C4-2B (cell line): ENCODE measurements around the gene CCDC71.
A peak's percentile ranks its signal among the peaks of the same experiment; 100 is the strongest.

ENCODE experiments used
- H3K27ac ChIP-seq: fragments of 450-650 bp; 2 replicates; pipeline ENCODE4 v1.5.1; 2017
- ZFX ChIP-seq: fragments of 450-650 bp; IDR thresholded peaks from 2 replicates; pipeline ENCODE4 v1.6.1; 2017
- TF ChIP-seq, protein P1 (sequence below): fragments of 450-650 bp; conservative IDR thresholded peaks from 2 replicates; pipeline ENCODE4 v1.5.1; 2017; ENCODE audit warnings: mild to moderate bottlenecking

CCDC71 gene

DNA sequence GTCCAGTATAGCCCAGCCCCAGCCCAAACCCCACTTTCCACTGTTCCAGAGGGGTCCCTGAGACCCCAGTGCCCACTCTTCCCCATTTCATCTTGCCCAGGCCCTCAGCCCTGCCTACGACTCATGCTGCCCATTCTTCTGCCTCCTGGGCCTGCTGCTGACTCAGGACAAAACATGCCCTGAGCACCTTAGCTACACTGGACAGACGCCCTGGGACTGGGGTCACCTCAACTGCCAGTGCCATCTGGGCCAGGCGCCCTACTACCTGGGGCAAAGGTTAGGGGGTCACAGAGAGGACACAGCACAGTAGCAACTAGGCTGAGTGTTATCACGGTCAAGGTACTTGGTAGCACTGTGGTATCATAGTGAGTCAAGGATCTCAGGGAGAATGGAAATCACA, 30.6 kb downstream of the CCDC71 start:
- H3K27ac ChIP-seq = no peak overlapping the region
- TF ChIP-seq ZFX = no peak
- TF ChIP-seq, protein P1, sequence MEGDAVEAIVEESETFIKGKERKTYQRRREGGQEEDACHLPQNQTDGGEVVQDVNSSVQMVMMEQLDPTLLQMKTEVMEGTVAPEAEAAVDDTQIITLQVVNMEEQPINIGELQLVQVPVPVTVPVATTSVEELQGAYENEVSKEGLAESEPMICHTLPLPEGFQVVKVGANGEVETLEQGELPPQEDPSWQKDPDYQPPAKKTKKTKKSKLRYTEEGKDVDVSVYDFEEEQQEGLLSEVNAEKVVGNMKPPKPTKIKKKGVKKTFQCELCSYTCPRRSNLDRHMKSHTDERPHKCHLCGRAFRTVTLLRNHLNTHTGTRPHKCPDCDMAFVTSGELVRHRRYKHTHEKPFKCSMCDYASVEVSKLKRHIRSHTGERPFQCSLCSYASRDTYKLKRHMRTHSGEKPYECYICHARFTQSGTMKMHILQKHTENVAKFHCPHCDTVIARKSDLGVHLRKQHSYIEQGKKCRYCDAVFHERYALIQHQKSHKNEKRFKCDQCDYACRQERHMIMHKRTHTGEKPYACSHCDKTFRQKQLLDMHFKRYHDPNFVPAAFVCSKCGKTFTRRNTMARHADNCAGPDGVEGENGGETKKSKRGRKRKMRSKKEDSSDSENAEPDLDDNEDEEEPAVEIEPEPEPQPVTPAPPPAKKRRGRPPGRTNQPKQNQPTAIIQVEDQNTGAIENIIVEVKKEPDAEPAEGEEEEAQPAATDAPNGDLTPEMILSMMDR = no peak

DNA sequence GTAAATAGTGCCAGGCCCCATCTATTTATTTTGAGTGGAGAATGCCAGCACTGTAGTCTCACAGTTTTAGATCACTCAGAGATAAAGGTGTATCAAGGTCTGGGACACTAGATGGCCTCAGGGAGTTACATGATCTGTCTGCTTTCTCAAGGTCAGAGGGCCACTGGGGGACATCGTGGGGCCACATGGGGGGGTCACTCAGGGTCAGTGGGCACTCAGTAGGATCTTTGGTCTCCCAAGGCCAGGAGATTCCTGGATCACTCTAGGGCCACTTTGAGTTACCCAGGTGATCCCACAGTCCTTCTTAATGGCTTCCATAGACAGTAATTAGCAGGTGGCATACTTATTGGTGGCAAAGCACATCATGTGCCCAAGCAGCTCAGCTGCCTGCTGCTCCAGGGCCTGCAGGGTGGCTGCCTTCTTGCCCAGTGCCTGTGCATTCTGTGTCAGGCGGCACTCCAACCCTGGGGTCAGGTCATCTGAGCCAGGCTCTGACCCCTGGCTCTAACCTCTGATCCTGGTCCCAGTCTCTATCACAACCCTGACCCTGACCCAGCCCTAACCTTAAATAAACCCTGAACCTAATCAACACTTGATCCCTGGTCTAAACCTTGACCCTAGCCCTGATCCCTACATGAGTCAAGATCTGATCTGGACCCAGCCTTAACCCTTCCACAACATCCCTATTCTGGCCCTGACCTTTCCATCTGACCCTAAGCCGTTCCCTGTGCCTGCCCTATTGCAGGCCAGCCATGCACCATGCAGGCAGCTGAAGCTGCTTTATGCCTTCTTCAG, 31.5 kb downstream of the CCDC71 start:
- no peak for TF ChIP-seq ZFX
- TF ChIP-seq, protein P1 = no peak
- H3K27ac ChIP-seq = peak overlapping the region; percentile 8

- H3K27ac ChIP-seq = peak overlapping the region; percentile 53
- no peak for TF ChIP-seq ZFX
- TF ChIP-seq, protein P1 = no peak
Measured at GRCh38 chr3:49133226-49133951, 32.7 kb downstream of the CCDC71 start.

DNA sequence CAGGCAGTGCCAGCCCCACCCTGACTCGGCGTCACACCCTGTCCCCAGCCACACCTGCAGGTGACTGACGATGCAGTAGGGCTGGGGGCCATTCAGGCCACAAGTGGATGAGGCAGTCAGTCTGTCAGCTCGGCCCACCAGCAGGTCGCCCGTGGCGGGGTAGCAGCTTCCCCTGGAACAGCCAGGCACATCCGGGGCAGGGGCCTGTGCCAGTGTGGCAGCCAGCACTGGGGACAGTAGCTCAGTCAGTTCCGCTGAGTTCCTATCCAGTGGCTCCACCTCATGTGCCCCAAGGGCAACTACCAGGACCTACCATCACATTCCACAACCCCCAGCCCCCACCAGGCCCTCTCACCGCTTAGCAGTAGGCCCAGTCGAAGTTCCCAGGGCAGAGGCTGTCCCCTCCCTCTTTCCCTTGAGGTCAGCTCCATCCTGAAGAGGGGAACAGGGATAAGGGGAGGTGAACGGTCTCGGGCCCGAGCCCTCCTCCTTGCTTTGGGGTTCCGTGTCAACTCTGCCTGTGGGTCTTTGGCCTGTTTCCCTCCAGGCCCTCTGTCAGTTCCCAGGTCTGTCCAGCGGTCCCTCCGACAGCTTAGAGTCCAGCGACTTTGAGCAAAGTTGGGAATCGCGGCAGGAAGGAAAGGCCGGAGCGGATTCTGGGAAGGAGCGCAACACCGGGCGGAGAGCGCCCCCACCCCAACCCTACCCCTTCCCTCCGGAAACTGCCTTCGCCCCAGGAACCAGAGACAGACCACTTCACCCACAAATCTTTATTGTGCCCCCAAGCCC, 33.5 kb downstream of the CCDC71 start, which contains the start of gene LAMB2:
Gene LAMB2, minus strand, starts transcription at position 614 of the 789 bp plus-strand sequence. Its CDS starts 183 bp downstream, at position 431.
- H3K27ac ChIP-seq = peak within 1 kb of the TSS; percentile 53
- TF ChIP-seq ZFX = peak; percentile 32; the same call in 1 of the 2 replicates
- TF ChIP-seq, protein P1 = no peak; the same call in 1 of the 2 replicates

DNA sequence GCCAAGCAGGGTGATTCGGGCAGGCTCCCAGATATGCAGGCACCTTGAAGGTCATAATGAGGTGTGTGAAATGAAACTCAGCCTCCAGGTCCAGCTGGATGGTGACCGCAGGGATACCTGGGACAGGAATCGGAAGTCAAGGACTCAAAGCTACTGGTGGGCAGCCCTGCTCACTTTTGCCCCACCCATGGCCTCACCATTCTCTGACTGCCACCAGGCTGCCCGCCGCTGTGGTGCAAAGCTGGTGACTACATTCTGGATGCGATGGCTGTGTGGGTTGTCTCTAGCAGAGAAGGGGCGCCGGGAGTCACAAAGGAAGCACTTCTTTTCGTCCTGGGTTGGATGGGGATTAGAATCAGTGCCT, 34.1 kb downstream of the CCDC71 start:
- peak overlapping the region; percentile 53 for H3K27ac ChIP-seq
- TF ChIP-seq ZFX = no peak
- TF ChIP-seq, protein P1 = no peak

- TF ChIP-seq ZFX = no peak
- TF ChIP-seq, protein P1 = no peak
- no peak overlapping the region; the same call in 1 of the 2 replicates for H3K27ac ChIP-seq
Measured at GRCh38 chr3:49131576-49131975, 34.6 kb downstream of the CCDC71 start.
